ENCODE measurements around the gene HAO2. TPM values are rescaled to one million over a fixed set of nuclear protein-coding genes. Genes with fewer than 3 reads are reported as not detected.

The HAO2 gene
- total and polyA plus RNA-seq, 7 donors, result not detected

GRCh38 chr1:119396982-119397381 is 28.4 kb downstream of the HAO2 start:
- DNase-seq, result no peak

GRCh38 chr1:119397986-119398385 is 29.4 kb downstream of the HAO2 start:
- DNase-seq (no peak), ATAC-seq (no peak)
- no peaks in the 10 kb centered on the region for H3K9me3 ChIP-seq
- H3K36me3 ChIP-seq (ENCODE audit: insufficient read depth in 1 of 2, low read depth in 1 of 2), result no peaks in the 10 kb centered on the region
- 78 to 85% (median 82%) methylated on average over 3 of the region's 3 CpGs for WGBS, 3 donors
- H3K4me3 ChIP-seq, result no peak overlapping the region
- intact Hi-C loops (cut with DNase I), result no loop called here
- TF ChIP-seq CTCF (IDR thresholded peaks at IDR 0.05), result no peak
- no peak overlapping the region for H3K27ac ChIP-seq
- H3K27me3 ChIP-seq (ENCODE audit: insufficient read depth in 3 of 3, low read length in 2 of 3), result peaks cover 0 to 4% (median 0%) of the 10 kb centered on the region in 3 donors
- H3K4me1 ChIP-seq, result no peaks in the 10 kb centered on the region

More at GRCh38 chr1:119396982-119397381, 28.4 kb downstream of the HAO2 start:
- no peak for ATAC-seq
- no peak overlapping the region for H3K27ac ChIP-seq
- intact Hi-C loops (cut with DNase I), result no loop called here
- H3K9me3 ChIP-seq, result no peaks in the 10 kb centered on the region
- no peak for TF ChIP-seq CTCF (IDR thresholded peaks at IDR 0.05)
- H3K4me1 ChIP-seq, result no peaks in the 10 kb centered on the region
- no peak overlapping the region for H3K4me3 ChIP-seq
- H3K36me3 ChIP-seq (ENCODE audit: insufficient read depth in 1 of 2, low read depth in 1 of 2), result no peaks in the 10 kb centered on the region
- peaks cover 0 to 4% (median 0%) of the 10 kb centered on the region in 3 donors for H3K27me3 ChIP-seq (ENCODE audit: insufficient read depth in 3 of 3, low read length in 2 of 3)

- ATAC-seq, result no peak
- intact Hi-C loops (cut with DNase I), result no loop called here
- no peaks in the 10 kb centered on the region for H3K4me1 ChIP-seq
- H3K27ac ChIP-seq, result no peak overlapping the region
- 19 to 30% (median 30%) methylated on average over 2 of the region's 2 CpGs for WGBS, 3 donors
- DNase-seq, result no peak
- H3K4me3 ChIP-seq, result no peak overlapping the region
- no peaks in the 10 kb centered on the region for H3K36me3 ChIP-seq (ENCODE audit: insufficient read depth in 1 of 2, low read depth in 1 of 2)
- no peaks in the 10 kb centered on the region for H3K9me3 ChIP-seq
- TF ChIP-seq CTCF (IDR thresholded peaks at IDR 0.05), result no peak
- H3K27me3 ChIP-seq (ENCODE audit: insufficient read depth in 3 of 3, low read length in 2 of 3), result no peaks in the 10 kb centered on the region
Measured at GRCh38 chr1:119404736-119405135, 36.2 kb downstream of the HAO2 start.

GRCh38 chr1:119409731-119410130 is 41.1 kb downstream of the HAO2 start:
- no peaks in the 10 kb centered on the region for H3K4me1 ChIP-seq
- intact Hi-C loops (cut with DNase I), result no loop called here
- H3K27me3 ChIP-seq (ENCODE audit: insufficient read depth in 3 of 3, low read length in 2 of 3), result no peaks in the 10 kb centered on the region
- H3K27ac ChIP-seq, result no peak overlapping the region
- no peaks in the 10 kb centered on the region for H3K9me3 ChIP-seq
- ATAC-seq (no peak), DNase-seq (no peak)
- H3K4me3 ChIP-seq, result no peak overlapping the region
- H3K36me3 ChIP-seq (ENCODE audit: insufficient read depth in 1 of 2, low read depth in 1 of 2), result no peaks in the 10 kb centered on the region
- no peak for TF ChIP-seq CTCF (IDR thresholded peaks at IDR 0.05)

- no peak for DNase-seq
- ATAC-seq, result no peak
- no peaks in the 10 kb centered on the region for H3K36me3 ChIP-seq (ENCODE audit: insufficient read depth in 1 of 2, low read depth in 1 of 2)
- 65 to 72% (median 66%) methylated on average over 3 of the region's 3 CpGs for WGBS, 3 donors
- H3K4me1 ChIP-seq, result no peaks in the 10 kb centered on the region
- no peaks in the 10 kb centered on the region for H3K27me3 ChIP-seq (ENCODE audit: insufficient read depth in 3 of 3, low read length in 2 of 3)
- H3K4me3 ChIP-seq, result no peak overlapping the region
- no peak overlapping the region for H3K27ac ChIP-seq
- intact Hi-C loops (cut with DNase I), result no loop called here
- no peak for TF ChIP-seq CTCF (IDR thresholded peaks at IDR 0.05)
- no peaks in the 10 kb centered on the region for H3K9me3 ChIP-seq
Measured at GRCh38 chr1:119410961-119411360, 42.4 kb downstream of the HAO2 start.

Measured in psoas muscle (tissue), 8 donors.